Measurements from ENCODE around the gene PARP8.

PARP8 gene

DNA sequence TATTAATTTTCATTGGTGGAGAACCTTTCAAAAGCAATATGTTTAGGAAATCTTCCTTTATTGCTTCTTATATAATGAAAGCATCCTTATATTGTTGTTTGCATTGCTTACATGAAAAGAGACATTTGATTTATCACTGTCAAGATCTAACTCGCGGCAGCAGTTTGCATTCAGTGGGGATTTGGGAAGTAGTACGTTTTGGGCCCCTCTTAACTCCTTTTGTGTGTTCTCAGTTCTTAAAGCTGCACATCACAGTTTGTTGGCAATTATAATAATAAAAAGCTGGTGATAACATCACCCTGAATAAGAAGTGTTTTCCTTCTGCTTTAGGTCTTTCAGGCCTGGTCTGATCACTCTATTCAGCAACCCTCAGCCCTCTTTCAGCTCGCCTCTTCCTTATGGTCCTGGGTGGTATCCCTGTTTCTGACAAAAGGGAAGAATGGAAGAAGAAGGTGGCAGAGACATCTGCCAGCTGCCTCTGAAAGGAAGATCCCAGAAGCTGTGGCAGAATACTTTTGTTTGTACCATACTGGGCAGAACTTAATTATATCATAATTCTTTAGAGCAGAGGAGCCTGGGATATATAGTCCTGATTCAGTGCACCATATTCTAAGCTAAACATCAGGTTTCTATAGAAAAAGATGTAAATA is 53.7 kb downstream of the PARP8 start:
- H3K4me3 ChIP-seq, result no peak overlapping the region
- H3K4me2 ChIP-seq, result no peak overlapping the region
- H3K9ac ChIP-seq, result no peak overlapping the region
- no peak for TF ChIP-seq Cebpa-rat (IDR thresholded peaks at IDR 0.05)
- no peaks in the 10 kb centered on the region for H3K4me1 ChIP-seq
- peaks cover 30% of the 10 kb centered on the region; the same call in 1 of the 2 replicates for H4K20me1 ChIP-seq
- no peaks in the 10 kb centered on the region for H3K9me3 ChIP-seq
- no peaks in the 10 kb centered on the region for H3K27me3 ChIP-seq
- no peak overlapping the region for H3K27ac ChIP-seq
- no peaks in the 10 kb centered on the region for H3K36me3 ChIP-seq

DNA sequence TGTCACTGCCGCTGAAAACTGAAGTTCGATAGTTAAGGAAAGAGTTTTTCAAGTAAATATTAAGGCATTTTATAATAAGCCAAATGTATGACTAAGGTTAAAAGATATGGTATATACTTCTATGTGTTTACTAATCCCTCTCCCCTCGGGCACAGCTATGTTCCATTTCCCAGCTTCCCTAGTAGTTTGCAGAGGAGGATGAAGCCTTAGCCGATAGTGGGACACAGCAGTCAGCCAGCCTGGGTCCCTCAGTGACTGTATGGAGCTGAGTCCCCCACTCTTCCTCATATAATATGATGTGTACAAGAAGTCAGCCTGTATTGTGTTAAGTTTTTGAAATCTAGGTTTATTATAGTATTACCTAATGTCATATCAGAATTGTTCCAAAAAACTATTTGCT is 55.8 kb downstream of the PARP8 start:
- Histone ChIP-seq H3K4me2 (no peak overlapping the region), H3K9me3 (no peaks in the 10 kb centered on the region), H3K4me1 (no peaks in the 10 kb centered on the region), H3K4me3 (no peak overlapping the region), H3K27me3 (no peaks in the 10 kb centered on the region), H3K36me3 (no peaks in the 10 kb centered on the region), H3K9ac (no peak overlapping the region), H3K27ac (no peak overlapping the region), H4K20me1 (peaks cover 40% of the 10 kb centered on the region; the same call in 1 of the 2 replicates)
- TF ChIP-seq Cebpa-rat (IDR thresholded peaks at IDR 0.05), result no peak

DNA sequence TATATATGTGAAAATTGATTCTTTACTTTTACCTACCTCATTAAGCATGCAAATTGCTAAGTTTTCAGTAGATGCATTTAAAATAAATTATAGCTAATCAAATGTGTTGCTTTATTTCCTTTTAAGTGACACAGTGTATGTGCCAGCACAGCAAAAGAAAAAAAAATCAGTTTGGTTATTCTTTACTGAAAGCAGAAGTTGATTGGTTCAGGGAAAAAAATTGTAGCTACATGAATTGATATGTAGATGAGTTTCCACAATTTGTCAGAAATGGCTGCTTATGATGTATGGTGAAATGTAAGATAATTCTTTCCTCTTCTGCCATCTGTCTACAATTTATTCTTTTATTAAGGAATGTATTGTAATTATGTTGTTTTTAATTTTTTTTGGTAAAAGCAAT is 57.8 kb downstream of the PARP8 start:
- no peaks in the 10 kb centered on the region for H3K9me3 ChIP-seq
- no peak overlapping the region for H3K4me3 ChIP-seq
- H3K27ac ChIP-seq, result no peak overlapping the region
- no peaks in the 10 kb centered on the region for H3K27me3 ChIP-seq
- H4K20me1 ChIP-seq, result peaks cover 41% of the 10 kb centered on the region; the same call in 1 of the 2 replicates
- H3K36me3 ChIP-seq, result no peaks in the 10 kb centered on the region
- TF ChIP-seq Cebpa-rat (IDR thresholded peaks at IDR 0.05), result no peak
- no peak overlapping the region for H3K4me2 ChIP-seq
- H3K9ac ChIP-seq, result no peak overlapping the region
- H3K4me1 ChIP-seq, result no peaks in the 10 kb centered on the region

DNA sequence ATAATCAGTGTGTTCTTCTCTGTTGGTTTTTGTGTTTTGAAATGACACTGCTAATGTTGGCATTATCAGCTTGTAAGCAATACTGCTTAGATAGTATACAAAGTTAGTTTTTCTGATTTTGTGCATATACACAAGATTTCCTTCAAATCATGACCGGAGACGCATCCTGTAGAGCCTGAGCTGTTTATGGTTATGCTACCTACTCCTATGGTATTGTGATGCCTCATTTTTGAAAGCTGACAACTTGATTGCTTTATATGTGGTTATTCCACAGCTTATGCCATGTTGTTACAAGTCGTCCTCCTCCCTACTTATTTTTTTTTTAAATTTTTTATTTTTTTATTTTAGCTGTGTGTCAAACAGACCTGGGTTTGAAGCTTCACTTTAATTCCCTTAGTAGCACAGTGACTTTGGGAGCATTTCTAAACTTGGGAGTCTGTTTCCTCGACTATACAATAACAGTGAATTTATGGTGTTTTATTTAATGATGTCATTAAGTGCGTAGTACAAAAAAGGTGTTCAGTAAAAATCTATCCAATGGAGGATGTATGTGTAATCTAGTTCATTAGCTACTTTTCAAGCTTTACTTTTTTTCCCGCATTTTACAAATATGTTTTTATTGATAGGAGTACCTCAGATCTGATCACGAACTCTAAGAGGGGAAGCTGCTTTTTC is 59.5 kb downstream of the PARP8 start:
- no peak overlapping the region for H3K4me3 ChIP-seq
- no peaks in the 10 kb centered on the region for H3K9me3 ChIP-seq
- no peaks in the 10 kb centered on the region for H3K27me3 ChIP-seq
- H3K4me1 ChIP-seq, result no peaks in the 10 kb centered on the region
- no peak overlapping the region for H3K4me2 ChIP-seq
- no peak for TF ChIP-seq Cebpa-rat (IDR thresholded peaks at IDR 0.05)
- peaks cover 33% of the 10 kb centered on the region; the same call in 1 of the 2 replicates for H4K20me1 ChIP-seq
- H3K27ac ChIP-seq, result no peak overlapping the region
- no peaks in the 10 kb centered on the region for H3K36me3 ChIP-seq
- H3K9ac ChIP-seq, result no peak overlapping the region

DNA sequence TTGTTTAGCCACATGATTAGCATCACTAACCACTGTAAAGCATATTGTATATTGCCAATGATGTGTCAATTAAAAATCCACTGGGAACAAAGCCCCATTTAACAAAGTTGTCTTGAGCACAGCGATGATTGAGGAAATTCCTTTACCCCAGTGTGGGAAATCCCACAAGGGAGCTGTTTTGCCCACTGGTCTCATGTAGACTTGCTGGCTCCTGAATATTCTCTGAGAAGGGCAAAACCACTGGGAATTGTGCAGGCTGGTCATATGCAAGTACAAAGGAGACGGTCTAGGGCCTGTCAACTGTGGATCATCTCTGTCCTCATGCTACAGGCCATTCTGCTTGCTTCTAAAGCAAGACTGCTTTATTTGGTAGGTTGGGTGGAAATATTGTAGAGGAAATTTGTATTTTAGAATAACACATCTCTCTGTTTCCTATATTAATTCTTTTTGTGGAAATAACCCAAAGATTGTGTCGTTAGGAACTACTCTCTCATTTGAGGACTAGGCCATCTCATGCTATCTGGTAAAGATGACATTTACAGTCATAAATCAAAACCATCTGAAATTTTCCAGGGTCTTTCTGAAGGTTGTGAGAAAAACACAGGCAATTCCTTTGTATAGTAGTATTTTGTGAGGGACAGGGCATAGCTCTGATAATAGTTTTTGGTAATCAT is 60.2 kb downstream of the PARP8 start:
- Histone ChIP-seq H3K27ac (no peak overlapping the region), H3K4me3 (no peak overlapping the region), H3K36me3 (no peaks in the 10 kb centered on the region), H4K20me1 (peaks cover 26% of the 10 kb centered on the region; the same call in 1 of the 2 replicates), H3K27me3 (no peaks in the 10 kb centered on the region), H3K9me3 (no peaks in the 10 kb centered on the region), H3K4me1 (no peaks in the 10 kb centered on the region), H3K9ac (no peak overlapping the region), H3K4me2 (no peak overlapping the region)
- TF ChIP-seq Cebpa-rat (IDR thresholded peaks at IDR 0.05), result no peak

DNA sequence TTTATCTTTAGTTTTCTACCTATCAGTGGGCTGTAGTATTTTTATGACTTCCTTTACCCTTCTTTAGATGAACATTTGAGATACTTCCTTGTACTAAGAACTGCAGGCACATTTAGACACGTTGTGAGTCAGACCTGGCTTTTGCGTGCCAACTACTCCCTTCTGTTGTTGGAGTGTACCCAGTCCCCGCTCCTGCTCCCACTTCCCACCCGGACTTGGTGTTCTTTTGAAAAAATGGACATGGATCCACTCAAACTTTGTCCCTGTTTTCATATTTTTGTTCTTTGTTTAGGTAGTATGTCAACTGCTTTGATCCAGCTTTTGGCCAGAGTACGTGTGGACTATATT is 60.7 kb downstream of the PARP8 start:
- Histone ChIP-seq H3K9me3 (no peaks in the 10 kb centered on the region), H3K4me1 (no peaks in the 10 kb centered on the region), H4K20me1 (peaks cover 21% of the 10 kb centered on the region; the same call in 1 of the 2 replicates), H3K36me3 (no peaks in the 10 kb centered on the region), H3K4me3 (no peak overlapping the region), H3K9ac (no peak overlapping the region), H3K4me2 (no peak overlapping the region), H3K27me3 (no peaks in the 10 kb centered on the region), H3K27ac (no peak overlapping the region)
- TF ChIP-seq Cebpa-rat (IDR thresholded peaks at IDR 0.05), result no peak

DNA sequence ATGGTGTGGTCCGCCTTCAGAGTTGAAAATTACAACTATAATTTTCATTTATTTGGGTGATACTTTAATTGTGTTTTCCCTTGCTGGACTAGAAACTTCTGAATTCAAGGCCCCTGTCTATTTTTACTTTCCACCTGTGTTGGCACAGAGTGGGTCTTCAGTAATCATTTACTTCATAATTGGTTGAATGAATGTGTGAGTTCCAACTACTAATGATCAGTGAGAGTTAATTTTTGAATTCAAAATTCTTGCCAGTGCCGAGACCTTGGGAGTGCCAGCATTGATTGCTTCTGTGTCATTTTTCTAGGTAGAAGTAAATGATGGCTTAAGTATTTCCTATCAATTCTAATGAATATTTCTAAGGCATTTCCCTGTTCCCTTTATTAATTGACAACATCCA is 61.4 kb downstream of the PARP8 start:
- no peak for TF ChIP-seq Cebpa-rat (IDR thresholded peaks at IDR 0.05)
- H3K36me3 ChIP-seq, result no peaks in the 10 kb centered on the region
- no peaks in the 10 kb centered on the region for H3K9me3 ChIP-seq
- no peaks in the 10 kb centered on the region for H3K4me1 ChIP-seq
- H4K20me1 ChIP-seq, result peaks cover 16% of the 10 kb centered on the region; the same call in 1 of the 2 replicates
- no peak overlapping the region for H3K4me3 ChIP-seq
- H3K27me3 ChIP-seq, result no peaks in the 10 kb centered on the region
- H3K27ac ChIP-seq, result no peak overlapping the region
- H3K9ac ChIP-seq, result no peak overlapping the region
- H3K4me2 ChIP-seq, result no peak overlapping the region

DNA sequence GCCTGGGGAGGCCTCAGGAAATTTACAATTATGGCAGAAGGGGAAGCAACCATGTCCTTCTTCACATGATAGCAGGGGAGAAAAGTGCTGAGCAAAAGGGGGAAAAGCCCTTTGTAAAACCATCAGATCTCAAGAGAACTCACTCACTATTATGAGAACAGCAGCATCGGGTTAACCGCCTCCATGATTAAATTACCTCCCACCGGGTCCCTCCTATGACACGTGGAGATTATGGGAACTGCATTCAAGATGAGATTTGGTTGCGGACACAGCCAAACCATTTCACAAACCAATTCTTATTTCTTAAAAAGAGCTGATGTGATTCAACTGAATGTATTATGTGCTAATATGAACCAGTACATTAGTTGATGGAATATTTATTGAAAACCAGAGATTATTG is 63.9 kb downstream of the PARP8 start:
- Histone ChIP-seq H3K27me3 (no peaks in the 10 kb centered on the region), H3K4me2 (no peak overlapping the region), H3K9ac (no peak overlapping the region), H3K9me3 (no peaks in the 10 kb centered on the region), H4K20me1 (peaks cover 11% of the 10 kb centered on the region; the same call in 1 of the 2 replicates), H3K36me3 (no peaks in the 10 kb centered on the region), H3K27ac (no peak overlapping the region), H3K4me3 (no peak overlapping the region), H3K4me1 (no peaks in the 10 kb centered on the region)
- TF ChIP-seq Cebpa-rat (IDR thresholded peaks at IDR 0.05), result no peak

DNA sequence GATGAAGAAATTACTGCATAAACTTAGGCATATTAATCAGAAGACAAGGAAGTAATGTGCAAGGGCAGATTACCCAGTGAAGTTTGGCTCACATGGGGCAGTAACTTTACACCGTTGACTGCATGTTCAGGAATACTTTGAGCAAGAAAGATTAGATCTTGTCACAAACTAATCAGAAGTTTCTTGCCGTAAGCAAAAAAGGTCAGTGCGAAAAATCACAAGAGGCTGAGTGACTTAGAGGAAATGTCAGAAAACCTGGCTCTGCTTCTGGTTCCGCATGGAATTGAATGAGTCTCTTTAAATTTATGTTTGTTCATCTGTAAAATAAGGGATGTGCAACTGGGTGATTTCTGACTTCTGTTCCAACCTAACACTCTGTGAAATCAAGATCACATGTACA is 64.4 kb downstream of the PARP8 start:
- no peaks in the 10 kb centered on the region for H3K36me3 ChIP-seq
- no peaks in the 10 kb centered on the region for H3K9me3 ChIP-seq
- no peaks in the 10 kb centered on the region for H3K4me1 ChIP-seq
- no peak for TF ChIP-seq Cebpa-rat (IDR thresholded peaks at IDR 0.05)
- no peak overlapping the region for H3K4me2 ChIP-seq
- no peaks in the 10 kb centered on the region for H3K27me3 ChIP-seq
- no peak overlapping the region for H3K4me3 ChIP-seq
- no peak overlapping the region for H3K9ac ChIP-seq
- H4K20me1 ChIP-seq, result peaks cover 11% of the 10 kb centered on the region; the same call in 1 of the 2 replicates
- H3K27ac ChIP-seq, result no peak overlapping the region

DNA sequence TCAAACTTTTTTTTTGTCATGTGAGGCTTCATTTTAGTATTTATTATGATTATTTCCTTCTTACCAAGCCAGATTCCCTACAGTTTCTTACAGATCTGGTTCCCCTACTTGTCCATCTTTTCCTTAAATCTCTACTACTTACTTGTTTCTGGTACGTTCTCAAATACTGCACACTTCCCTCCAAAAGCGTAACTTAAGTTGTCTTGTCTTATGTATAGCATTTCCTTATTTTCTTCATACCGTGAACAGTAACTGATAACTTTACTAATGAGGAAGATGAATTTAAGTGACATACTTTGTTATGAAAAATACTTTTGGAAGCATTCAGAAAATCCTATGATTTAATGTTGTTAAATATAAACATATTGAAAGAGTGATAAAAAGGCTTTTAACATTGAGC is 67.3 kb downstream of the PARP8 start:
- Histone ChIP-seq H3K36me3 (no peaks in the 10 kb centered on the region), H3K27ac (no peak overlapping the region), H3K9ac (no peak overlapping the region), H3K27me3 (no peaks in the 10 kb centered on the region), H4K20me1 (peaks cover 3% of the 10 kb centered on the region; the same call in 1 of the 2 replicates), H3K4me3 (no peak overlapping the region), H3K4me2 (no peak overlapping the region), H3K4me1 (no peaks in the 10 kb centered on the region), H3K9me3 (no peaks in the 10 kb centered on the region)
- no peak for TF ChIP-seq Cebpa-rat (IDR thresholded peaks at IDR 0.05)

Measured in BLaER1 (cell line).